Omental fat pad (tissue), 4 donors: ENCODE data around the gene LIFR. TPM values are rescaled to one million over a fixed set of nuclear protein-coding genes. Genes with fewer than 3 reads are reported as not detected.

Source experiments
- ATAC-seq: fragments of 150-250 bp; one replicate; pipeline ENCODE4 v1.9.1; 2016; ENCODE audit warnings: mild to moderate bottlenecking, moderate library complexity; ENCODE audit not compliant: low FRiP score
- DNase-seq: peaks from one replicate; pipeline ENCODE4 v3.0.0-alpha.2; 2019; ENCODE audit warnings: low spot score
- total RNA-seq, 4 donors: library from RNA; depleted of rRNA; stranded (reverse); fragments of >200 nt; gene quantifications; one replicate each; pipeline ENCODE4 v1.1.0, GENCODE V29; 2016
- TF ChIP-seq, protein P1 (sequence below), 3 donors: fragments of 450-650 bp; IDR thresholded peaks; one replicate each; pipeline ENCODE4 v1.5.1; 2016 to 2017; ENCODE audit warnings: antibody characterized with exemption in 3 of 3, mild to moderate bottlenecking in 3 of 3, moderate library complexity in 2 of 3

The LIFR gene
- total RNA-seq, 4 donors from 2014 or later, result 95.9 to 388 (median 126) TPM

DNA sequence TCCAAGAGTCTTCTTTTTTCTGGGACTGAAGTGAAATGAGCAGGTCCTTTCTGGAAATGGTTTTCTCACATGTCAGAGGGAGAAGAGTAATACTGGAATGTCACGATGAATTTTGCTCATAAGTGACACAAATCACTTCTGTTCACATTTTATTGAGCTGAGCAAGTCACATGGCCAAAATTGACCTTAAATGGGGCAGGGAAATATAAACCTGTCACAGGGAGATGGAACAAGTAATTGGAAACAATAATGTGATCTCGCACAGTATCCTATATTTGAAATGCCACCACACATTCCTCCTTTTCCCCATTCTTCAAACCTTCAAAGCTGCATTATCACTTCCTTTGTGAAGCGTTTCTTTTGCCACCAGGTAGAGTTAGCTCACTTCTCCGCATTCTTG, 25.2 kb upstream of the LIFR start:
- no peak for DNase-seq
- no peak for ATAC-seq
- TF ChIP-seq, protein P1, sequence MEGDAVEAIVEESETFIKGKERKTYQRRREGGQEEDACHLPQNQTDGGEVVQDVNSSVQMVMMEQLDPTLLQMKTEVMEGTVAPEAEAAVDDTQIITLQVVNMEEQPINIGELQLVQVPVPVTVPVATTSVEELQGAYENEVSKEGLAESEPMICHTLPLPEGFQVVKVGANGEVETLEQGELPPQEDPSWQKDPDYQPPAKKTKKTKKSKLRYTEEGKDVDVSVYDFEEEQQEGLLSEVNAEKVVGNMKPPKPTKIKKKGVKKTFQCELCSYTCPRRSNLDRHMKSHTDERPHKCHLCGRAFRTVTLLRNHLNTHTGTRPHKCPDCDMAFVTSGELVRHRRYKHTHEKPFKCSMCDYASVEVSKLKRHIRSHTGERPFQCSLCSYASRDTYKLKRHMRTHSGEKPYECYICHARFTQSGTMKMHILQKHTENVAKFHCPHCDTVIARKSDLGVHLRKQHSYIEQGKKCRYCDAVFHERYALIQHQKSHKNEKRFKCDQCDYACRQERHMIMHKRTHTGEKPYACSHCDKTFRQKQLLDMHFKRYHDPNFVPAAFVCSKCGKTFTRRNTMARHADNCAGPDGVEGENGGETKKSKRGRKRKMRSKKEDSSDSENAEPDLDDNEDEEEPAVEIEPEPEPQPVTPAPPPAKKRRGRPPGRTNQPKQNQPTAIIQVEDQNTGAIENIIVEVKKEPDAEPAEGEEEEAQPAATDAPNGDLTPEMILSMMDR (IDR thresholded peaks at IDR 0.05), result no peak

DNA sequence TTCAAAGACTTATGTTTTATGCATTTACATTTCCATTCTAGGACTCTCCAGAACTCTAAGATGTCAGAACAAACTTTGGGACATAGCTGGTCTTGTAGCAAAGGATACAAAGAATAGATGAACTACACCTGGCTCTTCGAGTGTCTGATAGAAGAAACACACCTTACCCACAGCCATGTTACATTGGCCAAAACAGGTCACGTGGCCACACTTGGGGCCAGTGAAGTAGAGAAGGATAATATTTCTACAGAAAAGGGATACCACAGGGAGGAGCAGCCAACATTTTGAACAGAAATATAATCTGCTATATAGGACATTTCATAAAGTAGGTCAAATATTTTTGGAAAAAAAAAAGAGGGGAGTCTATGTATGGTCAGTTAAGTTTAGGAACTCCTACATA, 22.7 kb upstream of the LIFR start:
- TF ChIP-seq, protein P1 (IDR thresholded peaks at IDR 0.05), result no peak
- ATAC-seq (no peak), DNase-seq (no peak)

DNA sequence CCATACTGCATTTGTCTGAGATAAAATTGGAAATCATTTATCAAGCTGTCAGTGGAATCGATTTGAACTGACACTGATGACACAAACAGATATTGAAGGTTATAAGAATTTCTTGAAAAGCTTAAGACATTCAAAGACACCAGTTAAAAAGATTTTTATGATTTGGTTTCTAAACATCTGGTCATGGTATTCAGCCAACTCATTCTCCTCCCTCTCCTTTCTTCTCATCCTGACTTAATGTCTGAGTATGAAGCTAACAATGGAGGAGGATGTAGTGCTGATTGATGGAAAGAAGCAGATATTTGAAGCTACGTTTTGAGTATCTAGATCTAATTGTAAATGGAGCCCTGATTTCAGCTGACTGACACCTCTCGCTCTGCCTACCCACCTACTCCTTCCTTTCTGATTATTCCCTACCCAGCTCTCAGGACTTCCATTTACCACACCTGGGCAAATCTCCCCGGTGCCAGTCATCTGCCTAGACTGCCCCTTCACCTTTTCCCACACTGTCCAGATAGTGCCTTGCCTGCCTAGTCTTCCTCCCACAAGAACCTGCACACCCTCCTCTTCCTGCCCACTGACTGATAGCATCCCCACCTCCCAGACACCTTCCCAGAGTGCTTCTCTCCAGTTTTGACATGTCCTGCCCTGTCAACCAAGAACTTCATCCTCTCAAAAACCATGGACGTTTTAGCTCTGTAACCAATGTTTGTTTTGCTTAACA, 20.7 kb upstream of the LIFR start:
- ATAC-seq (no peak), DNase-seq (no peak)
- TF ChIP-seq, protein P1 (IDR thresholded peaks at IDR 0.05), result no peak

DNA sequence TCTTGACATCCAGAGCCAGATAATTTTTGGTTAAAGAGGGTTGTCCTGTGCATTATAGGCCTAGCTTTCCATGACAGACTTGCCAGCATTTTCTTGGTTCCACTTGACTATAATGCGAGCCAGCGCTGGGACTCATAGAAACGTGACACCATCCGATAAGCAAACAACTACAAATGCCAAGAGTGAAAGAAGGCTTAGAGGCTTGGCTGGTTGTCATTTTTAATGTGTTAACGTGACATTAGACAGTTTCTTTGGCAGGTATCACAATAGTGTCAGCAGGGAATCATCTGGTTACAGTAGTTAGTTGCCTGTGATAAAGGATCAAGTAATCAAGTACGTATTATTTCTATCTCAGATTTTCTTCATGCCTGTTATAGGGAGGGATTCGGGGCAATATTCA, 20.0 kb upstream of the LIFR start:
- no peak for ATAC-seq

DNA sequence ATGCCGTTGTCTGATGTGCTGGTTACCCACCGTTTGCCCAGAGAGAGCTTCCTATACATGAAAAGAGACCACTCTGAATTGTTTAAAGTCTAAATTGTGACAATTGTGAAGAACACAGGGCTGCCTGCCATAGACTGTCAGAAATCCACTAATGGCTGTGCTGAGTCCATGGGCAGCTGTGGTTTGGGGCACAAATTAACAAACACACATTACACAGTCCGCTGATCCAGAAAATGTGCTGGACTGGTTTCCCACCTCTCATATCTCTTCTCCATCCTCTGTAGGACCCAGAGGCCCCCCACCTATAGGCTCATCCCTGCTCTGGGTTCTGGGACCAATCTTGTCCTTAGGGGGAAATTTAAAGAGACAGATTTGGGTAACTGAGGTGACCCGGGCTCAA, 19.0 kb upstream of the LIFR start:
- TF ChIP-seq, protein P1 (IDR thresholded peaks at IDR 0.05), result no peak
- ATAC-seq, result no peak
- DNase-seq, result no peak

More for the DNA sequence above, 20.0 kb upstream of the LIFR start:
- DNase-seq, result no peak
- TF ChIP-seq, protein P1 (IDR thresholded peaks at IDR 0.05), result no peak

DNA sequence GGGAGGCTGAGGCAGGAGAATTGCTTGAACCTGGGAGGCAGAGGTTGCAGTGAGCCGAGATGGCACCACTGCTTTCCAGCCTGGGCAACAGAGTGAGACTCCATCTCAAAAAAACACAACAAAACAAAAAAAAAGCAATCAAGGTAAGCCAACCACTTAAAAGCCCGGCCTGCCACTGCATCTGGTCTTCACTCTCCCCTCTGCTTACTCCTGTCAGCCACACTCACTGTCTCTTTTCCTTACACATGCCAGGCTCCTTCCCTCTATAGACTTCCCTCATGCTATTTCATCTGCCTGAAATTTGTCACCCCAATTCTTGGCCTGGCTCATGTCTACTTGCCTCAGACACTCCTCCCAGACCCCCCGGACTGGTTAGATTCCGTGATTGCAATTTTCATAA, 17.6 kb upstream of the LIFR start:
- ATAC-seq, result no peak
- TF ChIP-seq, protein P1 (IDR thresholded peaks at IDR 0.05), result no peak

DNA sequence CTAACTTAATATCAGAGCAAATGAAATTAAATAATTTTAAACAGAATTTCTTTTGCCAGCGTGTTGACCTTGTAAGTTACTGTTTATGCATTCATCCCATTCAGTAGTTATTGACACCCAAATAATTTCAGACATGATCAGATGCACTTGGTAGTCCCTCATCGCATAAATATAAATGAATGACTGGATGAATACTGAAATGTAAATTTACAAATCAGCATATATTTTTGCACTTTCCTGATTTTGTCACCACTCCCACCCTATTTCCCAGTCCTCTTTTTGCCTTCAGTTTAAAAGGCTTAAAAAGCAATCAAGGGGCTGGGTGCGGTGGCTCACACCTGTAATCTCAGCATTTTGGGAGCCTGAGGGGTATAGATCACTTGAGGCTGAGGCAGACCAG, 17.1 kb upstream of the LIFR start:
- no peak for DNase-seq
- no peak for ATAC-seq
- TF ChIP-seq, protein P1 (IDR thresholded peaks at IDR 0.05), result no peak

More for the DNA sequence above, 17.6 kb upstream of the LIFR start:
- no peak for DNase-seq
